ENCODE measurements around the gene PLAAT5. TPM values are rescaled to one million over a fixed set of nuclear protein-coding genes. Genes with fewer than 3 reads are reported as not detected.

Gene PLAAT5
- total and polyA plus RNA-seq, 2 of the 8 experiments (the other 6 are each of a cell fraction or from before 2014, with no cell fraction given), result 16.0 to 18.7 TPM

DNA sequence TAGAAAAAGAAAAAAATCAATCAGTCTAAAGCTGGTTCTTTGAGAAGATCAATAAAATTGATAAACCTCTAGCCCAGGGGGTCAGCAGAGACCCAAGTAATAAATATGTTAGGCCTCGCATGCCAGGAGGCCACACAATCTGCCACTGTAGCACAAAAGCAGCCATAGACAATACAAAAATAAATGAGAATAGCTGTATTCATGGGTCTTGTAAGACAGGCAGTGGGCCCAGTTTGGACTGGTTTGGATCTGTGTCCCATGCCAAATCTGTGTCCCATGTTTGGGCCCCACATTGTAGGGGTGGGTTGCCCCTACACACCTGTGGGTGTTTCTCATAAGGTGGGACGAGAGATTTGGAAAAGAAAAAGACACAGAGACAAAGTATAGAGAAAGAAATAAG is 39.1 kb upstream of the PLAAT5 start:
- Histone ChIP-seq H4K5ac (ENCODE audit: insufficient read length, low read depth, low read length) (peak overlapping the region; percentile 94), H3K18ac (ENCODE audit: extremely low read depth, low read length) (peak overlapping the region; percentile 90), H2BK5ac (ENCODE audit: low read depth, low read length) (peak overlapping the region; percentile 58), H4K91ac (replicated peaks; ENCODE audit: insufficient read length, low read length) (peak overlapping the region; percentile 99), H3K79me2 (ENCODE audit: control insufficient read depth in 1 of 2, insufficient read depth in 2 of 2, low read length in 2 of 2) (no peaks in the 10 kb centered on the region), H2BK20ac (ENCODE audit: low read length) (peak overlapping the region; percentile 82), H3K14ac (ENCODE audit: insufficient read length) (no peak overlapping the region), H3K27ac (ENCODE audit: low read depth, low read length) (peak overlapping the region; percentile 89), H3K36me3 (ENCODE audit: control insufficient read depth in 2 of 4, insufficient read depth in 4 of 4, low read length in 3 of 4) (no peaks in the 10 kb centered on the region), H4K20me1 (replicated peaks in 1 of 2; ENCODE audit: control insufficient read depth in 1 of 2, insufficient read depth in 2 of 2, low read length in 2 of 2) (no peaks in the 10 kb centered on the region), H3K27me3 (replicated peaks in 1 of 4; ENCODE audit: control insufficient read depth in 3 of 4, extremely low read depth in 1 of 4, insufficient read depth in 3 of 4, low read length in 3 of 4) (no peaks in the 10 kb centered on the region), H3K9me3 (ENCODE audit: insufficient read depth in 2 of 2, low read depth in 1 of 2, low read length in 1 of 2) (no peaks in the 10 kb centered on the region; a peak in 1 of 4 replicates), H2AK5ac (ENCODE audit: low read depth, low read length) (peak overlapping the region; percentile 93; the same call in 1 of the 2 replicates), H3K56ac (replicated peaks; ENCODE audit: insufficient read length, low read depth, low read length) (peak overlapping the region; percentile 59), H3K9ac (replicated peaks in 1 of 4; ENCODE audit: extremely low read depth in 1 of 4, low read depth in 3 of 4, low read length in 3 of 4) (peak overlapping the region in 2 of 4 experiments; percentile 44 to 65; a peak in 4 of 7 replicates), H3K4me2 (ENCODE audit: insufficient read depth in 1 of 2, low read depth in 2 of 2, low read length in 2 of 2) (peak overlapping the region; percentile 54 to 56), H3K4me1 (replicated peaks in 1 of 4; ENCODE audit: control insufficient read depth in 3 of 4, insufficient read depth in 4 of 4, low read length in 3 of 4) (peaks cover 16 to 31% (median 30%) of the 10 kb centered on the region in 4 experiments; a peak in 6 of 7 replicates), H2BK120ac (replicated peaks; ENCODE audit: low read depth, low read length) (peak overlapping the region; percentile 99), H3K4ac (replicated peaks; ENCODE audit: insufficient read length, low read depth, low read length) (peak overlapping the region; percentile 94), H3K4me3 (ENCODE audit: extremely low read depth in 1 of 4, insufficient read depth in 2 of 4, low read depth in 3 of 4, low read length in 4 of 4) (peak overlapping the region in 3 of 4 experiments; percentile 11 to 37 (median 22); a peak in 4 of 8 replicates), H4K8ac (ENCODE audit: extremely low read depth, insufficient read depth, low read length) (peak overlapping the region; percentile 85; the same call in 1 of the 2 replicates), H3K79me1 (ENCODE audit: low read depth, low read length) (no peaks in the 10 kb centered on the region), H2AFZ (ENCODE audit: low read length) (no peak overlapping the region), H3K23ac (ENCODE audit: insufficient read length) (no peak overlapping the region), H3K23me2 (ENCODE audit: low read depth, low read length) (no peaks in the 10 kb centered on the region; the same call in 1 of the 2 replicates), H2BK15ac (ENCODE audit: low read length) (no peak overlapping the region), H2BK12ac (ENCODE audit: low read depth, low read length) (peak overlapping the region; percentile 80; the same call in 1 of the 2 replicates)
- DNase-seq (ENCODE audit: low read depth in 1 of 2, low spot score in 2 of 2) (no peak), FAIRE-seq (no peak)
- ChIA-PET POLR2A (ENCODE audit: partially characterized antibody) (interaction anchor here (0.6 to 2.2 kb wide), 12 partner anchors 8 to 689 kb away, joined by 3 to 17 read pairs (median 4); partner anchors contain the start of genes ATL3, LGALS12 and PLAAT5), CTCF (ENCODE audit: partially characterized antibody) (interaction anchor here (0.6 to 1.8 kb wide), 3 partner anchors 18 to 109 kb away, joined by 3 to 10 read pairs (median 4); no protein-coding TSS in a partner anchor)
- 29% methylated on average over 2 of the region's 2 CpGs; no CpG with 5 or more reads in 1 of the 2 experiments for WGBS, 2 experiments (ENCODE audit: extremely low coverage in 1 of 2, insufficient coverage in 1 of 2, insufficient read length in 1 of 2, insufficient replicate concordance in 2 of 2, low coverage in 1 of 2, low lambda C conversion rate in 2 of 2, missing lambda C conversion rate in 1 of 2)
- TF ChIP-seq TCF12 (IDR thresholded peaks at IDR 0.05; ENCODE audit: low read depth, low read length) (no peak), GTF2F1 (IDR thresholded peaks at IDR 0.05; ENCODE audit: borderline replicate concordance, low read depth, low read length) (no peak), HDAC6 (IDR thresholded peaks at IDR 0.05; ENCODE audit: low read depth, low read length) (no peak), SAP30 (IDR thresholded peaks at IDR 0.05; ENCODE audit: insufficient read depth, insufficient replicate concordance, low read length) (no peak), CHD1 (IDR thresholded peaks at IDR 0.05; ENCODE audit: low read depth, low read length) (no peak), TEAD4 (IDR thresholded peaks at IDR 0.05; ENCODE audit: low read depth, low read length) (no peak), BRCA1 (IDR thresholded peaks at IDR 0.05; ENCODE audit: low read depth, low read length) (no peak), RBBP5 (IDR thresholded peaks at IDR 0.05; ENCODE audit: borderline replicate concordance, low read depth, low read length) (no peak), SP1 (IDR thresholded peaks at IDR 0.05; ENCODE audit: low read depth, low read length) (no peak), JUN (IDR thresholded peaks at IDR 0.05; ENCODE audit: low read depth, low read length) (no peak), SRF (IDR thresholded peaks at IDR 0.05; ENCODE audit: low read depth, low read length) (no peak), BACH1 (IDR thresholded peaks at IDR 0.05; ENCODE audit: low read length) (no peak), SP2 (IDR thresholded peaks at IDR 0.05; ENCODE audit: low read length) (no peak)
